Measurements from ENCODE around the gene HMGN4. TPM values are rescaled to one million over a fixed set of nuclear protein-coding genes. Genes with fewer than 3 reads are reported as not detected.

HMGN4 gene
- total RNA-seq (2022; extraction: Qiagen RNA extraction; ENCODE audit: low read depth): 55.9 to 81.2 TPM (median 80.0 TPM) in 5 replicates

GRCh38 chr6:26537846-26538571, at the start of gene HMGN4:
Gene HMGN4 (plus strand): TSS chr6:26538366. CDS start chr6:26545207, 6,841 bp downstream.

GRCh38 chr6:26500102-26500501, 38.1 kb upstream of the HMGN4 start, which contains the start of gene BTN1A1:
Gene BTN1A1 (plus strand): TSS chr6:26500303. CDS start chr6:26501287, 984 bp downstream.

Other genes starting within 250 kb of the HMGN4 start
- gene BTN3A2, start 173.2 kb upstream of the HMGN4 start, total RNA-seq (2022; extraction: Qiagen RNA extraction; ENCODE audit: low read depth): 3.4 to 4.9 TPM (median 4.1 TPM) in 5 replicates
- gene BTN2A2, start 155.3 kb upstream of the HMGN4 start, total RNA-seq (2022; extraction: Qiagen RNA extraction; ENCODE audit: low read depth): 6.3 to 7.6 TPM (median 7.0 TPM) in 5 replicates
- 2.0 to 3.0 TPM (median 2.7 TPM) in 5 replicates for gene BTN3A1, start 136.1 kb upstream of the HMGN4 start, total RNA-seq (2022; extraction: Qiagen RNA extraction; ENCODE audit: low read depth)
- 0.57 to 1.0 TPM (median 0.86 TPM) in 5 replicates for gene BTN3A3, start 97.9 kb upstream of the HMGN4 start, total RNA-seq (2022; extraction: Qiagen RNA extraction; ENCODE audit: low read depth)
- gene BTN2A1, start 80.4 kb upstream of the HMGN4 start, total RNA-seq (2022; extraction: Qiagen RNA extraction; ENCODE audit: low read depth): 16.9 to 22.0 TPM (median 20.3 TPM) in 5 replicates
- not detected in 5 replicates for gene BTN1A1, start 38.1 kb upstream of the HMGN4 start, total RNA-seq (2022; extraction: Qiagen RNA extraction; ENCODE audit: low read depth)
- gene ABT1, start 58.6 kb downstream of the HMGN4 start, total RNA-seq (2022; extraction: Qiagen RNA extraction; ENCODE audit: low read depth): 12.8 to 14.9 TPM (median 14.0 TPM) in 5 replicates
- 4.6 to 7.0 TPM (median 6.2 TPM) in 5 replicates for gene ZNF322, start 121.4 kb downstream of the HMGN4 start, total RNA-seq (2022; extraction: Qiagen RNA extraction; ENCODE audit: low read depth)

Data from A549 treated with GW870086 at 1 μM for 4 hours (cell line).